ENCODE measurements around the gene APLP2. TPM values are rescaled to one million over a fixed set of nuclear protein-coding genes. Genes with fewer than 3 reads are reported as not detected.

The APLP2 gene
- total RNA-seq, 1 donor from 2014 or later, result 298 TPM

- no peak for DNase-seq (ENCODE audit: low spot score)
Measured at GRCh38 chr11:130115218-130115617, 45.5 kb downstream of the APLP2 start.

- no peak for DNase-seq (ENCODE audit: low spot score)
Measured at GRCh38 chr11:130118165-130118564, 48.5 kb downstream of the APLP2 start.

GRCh38 chr11:130118636-130119387, 49.1 kb downstream of the APLP2 start:
- DNase-seq (ENCODE audit: low spot score), result no peak

- no peak for DNase-seq (ENCODE audit: low spot score)
Measured at GRCh38 chr11:130120045-130120444, 50.4 kb downstream of the APLP2 start.

GRCh38 chr11:130121445-130121978, 51.8 kb downstream of the APLP2 start:
- DNase-seq (ENCODE audit: low spot score), result no peak

GRCh38 chr11:130122141-130122575, 52.5 kb downstream of the APLP2 start:
- DNase-seq (ENCODE audit: low spot score), result no peak

GRCh38 chr11:130123414-130124040, 53.8 kb downstream of the APLP2 start:
- no peak for DNase-seq (ENCODE audit: low spot score)

GRCh38 chr11:130124096-130124495, 54.4 kb downstream of the APLP2 start:
- no peak for DNase-seq (ENCODE audit: low spot score)

- DNase-seq (ENCODE audit: low spot score), result no peak
Measured at GRCh38 chr11:130125638-130126037, 55.9 kb downstream of the APLP2 start.

- no peak for DNase-seq (ENCODE audit: low spot score)
Measured at GRCh38 chr11:130126516-130126915, 56.8 kb downstream of the APLP2 start.

GRCh38 chr11:130127509-130127908, 57.8 kb downstream of the APLP2 start:
- no peak for DNase-seq (ENCODE audit: low spot score)

GRCh38 chr11:130128626-130129025, 58.9 kb downstream of the APLP2 start:
- no peak for DNase-seq (ENCODE audit: low spot score)

- no peak for DNase-seq (ENCODE audit: low spot score)
Measured at GRCh38 chr11:130129922-130130321, 60.2 kb downstream of the APLP2 start.

GRCh38 chr11:130131961-130132850, 62.5 kb downstream of the APLP2 start:
- no peak for DNase-seq (ENCODE audit: low spot score)

- DNase-seq (ENCODE audit: low spot score), result no peak
Measured at GRCh38 chr11:130133716-130134115, 64.0 kb downstream of the APLP2 start.

- DNase-seq (ENCODE audit: low spot score), result no peak
Measured at GRCh38 chr11:130136107-130136506, 66.4 kb downstream of the APLP2 start.

GRCh38 chr11:130137999-130138398, 68.3 kb downstream of the APLP2 start:
- DNase-seq (ENCODE audit: low spot score), result no peak

- no peak for DNase-seq (ENCODE audit: low spot score)
Measured at GRCh38 chr11:130139401-130139800, 69.7 kb downstream of the APLP2 start.

- DNase-seq (ENCODE audit: low spot score), result no peak
Measured at GRCh38 chr11:130141561-130142341, 72.1 kb downstream of the APLP2 start.

- DNase-seq (ENCODE audit: low spot score), result no peak
Measured at GRCh38 chr11:130144141-130144540, 74.4 kb downstream of the APLP2 start.

GRCh38 chr11:130144861-130145281, 75.2 kb downstream of the APLP2 start:
- no peak for DNase-seq (ENCODE audit: low spot score)
